HepG2 (cell line): ENCODE results near the gene TACC3. TPM values are rescaled to one million over a fixed set of nuclear protein-coding genes. Genes with fewer than 3 reads are reported as not detected.

Experiments used
- EEA1 ChIP-seq: sonication (generic); formaldehyde crosslinking; IDR thresholded peaks from 2 replicates; pipeline ENCODE4 v1.5.1; 2020; ENCODE audit warnings: mild to moderate bottlenecking, missing genetic modification reagents, borderline replicate concordance
- FOXJ3 ChIP-seq: sonication (generic); formaldehyde crosslinking; IDR thresholded peaks from 2 replicates; pipeline ENCODE4 v1.4.0; 2020; ENCODE audit warnings: missing genetic modification reagents, mild to moderate bottlenecking, borderline replicate concordance
- GATA4 ChIP-seq: sonication (generic); IDR thresholded peaks from 2 replicates; pipeline ENCODE4 v1.6.1; 2016; ENCODE audit warnings: antibody characterized with exemption, low read depth, borderline replicate concordance
- IKZF4 ChIP-seq: sonication (generic); formaldehyde crosslinking; IDR thresholded peaks from 2 replicates; pipeline ENCODE4 v1.5.1; 2020; ENCODE audit warnings: borderline replicate concordance, mild to moderate bottlenecking, low read depth, missing genetic modification reagents; ENCODE audit errors: not compliant biosample characterization
- KDM5B ChIP-seq: sonication (generic); formaldehyde crosslinking; IDR thresholded peaks from 2 replicates; pipeline ENCODE4 v1.4.0; 2020; ENCODE audit warnings: missing genetic modification reagents, mild to moderate bottlenecking, borderline replicate concordance
- MED13 ChIP-seq: sonication (generic); formaldehyde crosslinking; IDR thresholded peaks from 2 replicates; pipeline ENCODE4 v1.5.0; 2020; ENCODE audit warnings: missing genetic modification reagents
- MXD3 ChIP-seq: IDR thresholded peaks from 2 replicates; pipeline ENCODE4 v1.6.1; 2016; ENCODE audit warnings: mild to moderate bottlenecking, missing biosample characterization, missing genetic modification reagents
- PPARG ChIP-seq: conservative IDR thresholded peaks from 2 replicates; pipeline ENCODE4 v1.6.1; 2016; ENCODE audit warnings: missing biosample characterization, missing genetic modification reagents
- SKIL ChIP-seq: sonication (generic); formaldehyde crosslinking; IDR thresholded peaks from 2 replicates; pipeline ENCODE4 v1.8.0; 2022; ENCODE audit warnings: missing genetic modification reagents, mild to moderate bottlenecking, moderate library complexity, borderline replicate concordance
- SP4 ChIP-seq: sonication (generic); formaldehyde crosslinking; IDR thresholded peaks from 2 replicates; pipeline ENCODE4 v1.8.1; 2023; ENCODE audit warnings: mild to moderate bottlenecking, missing genetic modification reagents
- ZBTB42 ChIP-seq: sonication (generic); formaldehyde crosslinking; IDR thresholded peaks from 2 replicates; pipeline ENCODE4 v1.5.0; 2020; ENCODE audit warnings: mild to moderate bottlenecking, missing genetic modification reagents
- ZFP36 ChIP-seq: fragments of 150-350 bp; IDR thresholded peaks from 2 replicates; pipeline ENCODE4 v1.6.1; 2018; ENCODE audit warnings: borderline replicate concordance, low read length, low read depth; ENCODE audit not compliant: partially characterized antibody
- ZFY ChIP-seq: sonication (generic); formaldehyde crosslinking; IDR thresholded peaks from 2 replicates; pipeline ENCODE4 v1.4.0; 2020; ENCODE audit warnings: missing genetic modification reagents
- ZKSCAN5 ChIP-seq: sonication (generic); formaldehyde crosslinking; IDR thresholded peaks from 2 replicates; pipeline ENCODE4 v1.5.1; 2020; ENCODE audit warnings: mild to moderate bottlenecking, missing genetic modification reagents
- ZNF276 ChIP-seq: sonication (generic); formaldehyde crosslinking; IDR thresholded peaks from 2 replicates; pipeline ENCODE4 v1.4.0; 2020; ENCODE audit warnings: mild to moderate bottlenecking, low read depth, missing genetic modification reagents
- ZNF333 ChIP-seq: sonication (generic); formaldehyde crosslinking; IDR thresholded peaks from 2 replicates; pipeline ENCODE4 v1.4.0; 2020; ENCODE audit warnings: mild to moderate bottlenecking, missing genetic modification reagents, borderline replicate concordance
- ZNF337 ChIP-seq: sonication (generic); formaldehyde crosslinking; IDR thresholded peaks from 2 replicates; pipeline ENCODE4 v1.5.1; 2020; ENCODE audit warnings: missing genetic modification reagents, low read depth, mild to moderate bottlenecking, borderline replicate concordance
- ZNF34 ChIP-seq: sonication (generic); formaldehyde crosslinking; IDR thresholded peaks from 2 replicates; pipeline ENCODE4 v1.4.0; 2020; ENCODE audit warnings: mild to moderate bottlenecking, missing genetic modification reagents, borderline replicate concordance
- ZNF766 ChIP-seq: sonication (generic); formaldehyde crosslinking; IDR thresholded peaks from 2 replicates; pipeline ENCODE4 v1.5.0; 2020; ENCODE audit warnings: missing genetic modification reagents, borderline replicate concordance
- ZNF841 ChIP-seq: sonication (generic); formaldehyde crosslinking; IDR thresholded peaks from 2 replicates; pipeline ENCODE4 v1.8.1; 2023; ENCODE audit warnings: missing genetic modification reagents, borderline replicate concordance
- ZSCAN25 ChIP-seq: sonication (generic); formaldehyde crosslinking; IDR thresholded peaks from 2 replicates; pipeline ENCODE4 v1.8.0; 2022; ENCODE audit warnings: mild to moderate bottlenecking, missing genetic modification reagents
- polyA plus RNA-seq, 8 experiments: library from polyadenylated mRNA; depleted of rRNA in 3 of 8; stranded (reverse) in 7 of 8; unstranded in 1 of 8; fragments of >200 nt; fragmentation: Illumina TruSeq in 4 of 8; extraction: Trizol in 4 of 8; gene quantifications; 2 replicates each; pipeline versions ENCODE4 v1.2.1 to v1.2.3, GENCODE V29; 2011 to 2016; ENCODE audit warnings: low read depth in 4 of 8, missing spikeins in 1 of 8, mixed read lengths in 1 of 8; ENCODE audit not compliant: insufficient read depth in 1 of 8
- total RNA-seq, 5 experiments: library from RNA; depleted of rRNA; stranded (reverse); fragments of >200 nt; fragmentation: Illumina TruSeq; extraction: Trizol; gene quantifications; 2 replicates each; pipeline ENCODE4 v1.2.3, GENCODE V29; 2016; ENCODE audit warnings: low read depth in 1 of 5
- TF ChIP-seq, protein P1 (sequence below): IDR thresholded peaks from 2 replicates; pipeline ENCODE4 v1.6.1; 2018; ENCODE audit warnings: missing genetic modification reagents, mild to moderate bottlenecking, missing compliant biosample characterization
- TF ChIP-seq, protein P2 (sequence below): sonication (generic); formaldehyde crosslinking; IDR thresholded peaks from 2 replicates; pipeline ENCODE4 v1.5.0; 2020; ENCODE audit warnings: mild to moderate bottlenecking, low read depth, missing genetic modification reagents, borderline replicate concordance

The TACC3 gene
- total and polyA plus RNA-seq, 2 of the 13 experiments (the other 11 are each of a cell fraction or from before 2014, with no cell fraction given), result 20.3 to 21.2 TPM

DNA sequence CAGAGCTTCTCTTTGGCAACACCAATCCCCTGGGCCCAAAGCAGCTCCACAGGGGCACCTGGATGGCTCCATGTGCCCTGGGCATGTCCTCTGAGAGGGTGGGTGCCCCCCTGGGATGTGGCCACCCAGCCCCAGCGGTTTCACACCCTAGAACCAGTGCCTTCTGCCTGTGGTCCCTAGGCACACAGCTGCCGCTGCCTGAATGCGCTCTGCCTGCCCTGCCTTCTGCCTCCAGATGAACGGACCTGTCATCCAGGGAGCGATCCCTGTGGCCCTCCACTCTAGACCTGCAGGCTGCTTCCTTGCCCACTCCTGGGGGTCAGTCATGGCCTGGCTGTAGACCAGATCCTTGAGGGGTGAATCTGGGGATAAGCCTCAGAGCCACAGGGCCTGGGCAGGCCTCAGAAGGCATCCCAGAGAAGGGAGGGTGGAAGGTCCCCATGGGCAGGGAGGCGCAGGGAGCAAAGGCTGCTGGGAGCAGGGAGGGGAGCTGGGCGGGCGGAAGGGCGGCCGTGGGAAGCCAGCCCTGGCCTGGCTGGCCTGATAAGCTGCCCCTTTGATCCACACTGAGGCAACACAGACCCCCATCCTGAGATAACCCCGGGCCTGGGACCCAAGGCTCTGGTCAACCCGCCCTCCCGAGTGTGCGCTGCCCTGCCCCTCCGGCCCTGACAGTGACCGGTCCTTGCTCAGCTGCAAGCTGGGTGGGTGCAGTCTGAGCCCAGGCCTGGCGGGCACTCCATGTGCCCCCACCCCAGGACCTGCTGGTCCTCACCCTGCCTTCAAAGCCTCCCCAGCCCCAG lies 63.7 kb downstream of the TACC3 start (continued):
- TF ChIP-seq MXD3 (CRISPR knock-in tag) (no peak), ZFY (peak; percentile 87), SKIL (CRISPR knock-in tag) (no peak), IKZF4 (CRISPR knock-in tag) (no peak), FOXJ3 (CRISPR knock-in tag) (peak; percentile 39; the same call in 1 of the 2 replicates), ZFP36 (no peak), EEA1 (no peak), GATA4 (peak; percentile 89), KDM5B (no peak; the same call in none of the 2 replicates), SP4 (peak; percentile 74), ZSCAN25 (peak; percentile 58; the same call in 1 of the 2 replicates), ZNF766 (no peak), ZNF841 (no peak), PPARG (CRISPR knock-in tag) (peak; percentile 46; the same call in 1 of the 2 replicates), ZNF337 (CRISPR knock-in tag) (no peak), ZBTB42 (CRISPR knock-in tag) (no peak), ZNF333 (CRISPR knock-in tag) (0 out of 2 replicates have a peak, but pooled peaks have one; percentile 19), ZNF34 (CRISPR knock-in tag) (no peak), ZNF276 (CRISPR knock-in tag) (peak; percentile 17; the same call in 1 of the 2 replicates), MED13 (CRISPR knock-in tag) (0 out of 2 replicates have a peak, but pooled peaks have one; percentile 66), ZKSCAN5 (0 out of 2 replicates have a peak, but pooled peaks have one; percentile 2)
- TF ChIP-seq, protein P1, sequence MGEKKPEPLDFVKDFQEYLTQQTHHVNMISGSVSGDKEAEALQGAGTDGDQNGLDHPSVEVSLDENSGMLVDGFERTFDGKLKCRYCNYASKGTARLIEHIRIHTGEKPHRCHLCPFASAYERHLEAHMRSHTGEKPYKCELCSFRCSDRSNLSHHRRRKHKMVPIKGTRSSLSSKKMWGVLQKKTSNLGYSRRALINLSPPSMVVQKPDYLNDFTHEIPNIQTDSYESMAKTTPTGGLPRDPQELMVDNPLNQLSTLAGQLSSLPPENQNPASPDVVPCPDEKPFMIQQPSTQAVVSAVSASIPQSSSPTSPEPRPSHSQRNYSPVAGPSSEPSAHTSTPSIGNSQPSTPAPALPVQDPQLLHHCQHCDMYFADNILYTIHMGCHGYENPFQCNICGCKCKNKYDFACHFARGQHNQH (CRISPR knock-in tag), result peak; percentile 55; the same call in 1 of the 2 replicates
- TF ChIP-seq, protein P2, sequence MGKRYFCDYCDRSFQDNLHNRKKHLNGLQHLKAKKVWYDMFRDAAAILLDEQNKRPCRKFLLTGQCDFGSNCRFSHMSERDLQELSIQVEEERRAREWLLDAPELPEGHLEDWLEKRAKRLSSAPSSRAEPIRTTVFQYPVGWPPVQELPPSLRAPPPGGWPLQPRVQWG, result no peak
